Measurements from ENCODE around the gene EID2. TPM values are rescaled to one million over a fixed set of nuclear protein-coding genes. Genes with fewer than 3 reads are reported as not detected.

Gene EID2
- polyA plus RNA-seq, 1 of the 3 experiments (the other 2 are of a cell fraction): 14.1 TPM

DNA sequence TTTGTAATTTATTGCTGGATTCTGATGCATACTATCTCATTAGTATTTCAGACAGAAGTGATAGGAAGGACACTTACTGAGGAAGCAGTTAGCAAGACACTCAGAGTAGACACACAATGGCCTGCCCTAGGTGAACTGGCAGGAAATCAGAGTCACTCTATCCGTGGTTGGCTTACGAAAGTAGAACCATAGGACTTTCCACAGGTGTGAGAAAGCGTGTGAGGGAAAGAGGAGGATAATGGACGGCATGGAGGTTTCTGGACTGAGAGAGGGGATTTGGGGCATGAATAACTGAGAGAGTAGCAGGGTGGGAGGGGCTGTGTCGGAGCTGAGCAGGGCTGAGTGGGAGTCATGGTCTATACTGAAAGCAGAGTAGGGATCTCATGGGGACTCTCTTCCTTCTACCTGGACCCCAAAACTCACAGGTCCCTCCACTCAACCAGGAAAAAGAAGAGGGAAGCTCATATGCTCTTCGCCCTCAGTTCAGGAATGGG lies 18.7 kb upstream of the EID2 start:
- POLR2A ChIA-PET: no interaction called here
- Histone ChIP-seq H3K36me3 (replicated peaks in 1 of 2; ENCODE audit: control insufficient read depth in 1 of 2, insufficient read depth in 2 of 2, low read length in 1 of 2) (no peaks in the 10 kb centered on the region), H3K4me2 (peak overlapping the region; percentile 48; the same call in 1 of the 2 replicates), H3K9me2 (no peaks in the 10 kb centered on the region), H3K4me3 (ENCODE audit: low read depth in 2 of 2, low read length in 1 of 2) (no peak overlapping the region), H4K20me1 (ENCODE audit: insufficient read depth) (no peaks in the 10 kb centered on the region), H3K27ac (ENCODE audit: low read depth in 2 of 2, low read length in 1 of 2) (no peak overlapping the region), H2AFZ (ENCODE audit: low read depth) (no peak overlapping the region), H3F3A (replicated peaks; ENCODE audit: insufficient read depth) (no peaks in the 10 kb centered on the region), H3K79me2 (ENCODE audit: insufficient read depth) (no peaks in the 10 kb centered on the region), H3K9me3 (no peaks in the 10 kb centered on the region), H3K9ac (no peak overlapping the region), H3K27me3 (ENCODE audit: insufficient read depth) (no peaks in the 10 kb centered on the region; the same call in 1 of the 2 replicates), H3K4me1 (ENCODE audit: control insufficient read depth in 1 of 2, insufficient read depth in 2 of 2, low read depth in 1 of 2, low read length in 1 of 2) (peaks cover 0 to 3% of the 10 kb centered on the region in 2 experiments; a peak in 1 of 4 replicates)
- CTCF ChIA-PET: no interaction called here
- no peak for DNase-seq
- WGBS (ENCODE audit: low lambda C conversion rate): 52% methylated on average over 6 of the region's 6 CpGs
- TF ChIP-seq MEF2A (IDR thresholded peaks at IDR 0.05; ENCODE audit: borderline replicate concordance, low read depth) (no peak), NFIC (IDR thresholded peaks at IDR 0.05; ENCODE audit: borderline replicate concordance) (no peak), CHD2 (IDR thresholded peaks at IDR 0.05; ENCODE audit: low read length, partially characterized antibody) (no peak), GATA2 (CRISPR knock-in tag; IDR thresholded peaks at IDR 0.05) (no peak), RFX5 (IDR thresholded peaks at IDR 0.05; ENCODE audit: low read length) (no peak), YY1 (IDR thresholded peaks at IDR 0.05; ENCODE audit: low read depth) (no peak), TEAD4 (IDR thresholded peaks at IDR 0.05; ENCODE audit: borderline replicate concordance, insufficient read depth) (no peak)
- TF ChIP-seq, protein P1, sequence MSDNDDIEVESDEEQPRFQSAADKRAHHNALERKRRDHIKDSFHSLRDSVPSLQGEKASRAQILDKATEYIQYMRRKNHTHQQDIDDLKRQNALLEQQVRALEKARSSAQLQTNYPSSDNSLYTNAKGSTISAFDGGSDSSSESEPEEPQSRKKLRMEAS (IDR thresholded peaks at IDR 0.05; ENCODE audit: low read depth): no peak
- TF ChIP-seq, protein P2, sequence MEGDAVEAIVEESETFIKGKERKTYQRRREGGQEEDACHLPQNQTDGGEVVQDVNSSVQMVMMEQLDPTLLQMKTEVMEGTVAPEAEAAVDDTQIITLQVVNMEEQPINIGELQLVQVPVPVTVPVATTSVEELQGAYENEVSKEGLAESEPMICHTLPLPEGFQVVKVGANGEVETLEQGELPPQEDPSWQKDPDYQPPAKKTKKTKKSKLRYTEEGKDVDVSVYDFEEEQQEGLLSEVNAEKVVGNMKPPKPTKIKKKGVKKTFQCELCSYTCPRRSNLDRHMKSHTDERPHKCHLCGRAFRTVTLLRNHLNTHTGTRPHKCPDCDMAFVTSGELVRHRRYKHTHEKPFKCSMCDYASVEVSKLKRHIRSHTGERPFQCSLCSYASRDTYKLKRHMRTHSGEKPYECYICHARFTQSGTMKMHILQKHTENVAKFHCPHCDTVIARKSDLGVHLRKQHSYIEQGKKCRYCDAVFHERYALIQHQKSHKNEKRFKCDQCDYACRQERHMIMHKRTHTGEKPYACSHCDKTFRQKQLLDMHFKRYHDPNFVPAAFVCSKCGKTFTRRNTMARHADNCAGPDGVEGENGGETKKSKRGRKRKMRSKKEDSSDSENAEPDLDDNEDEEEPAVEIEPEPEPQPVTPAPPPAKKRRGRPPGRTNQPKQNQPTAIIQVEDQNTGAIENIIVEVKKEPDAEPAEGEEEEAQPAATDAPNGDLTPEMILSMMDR (IDR thresholded peaks at IDR 0.05): no peak

DNA sequence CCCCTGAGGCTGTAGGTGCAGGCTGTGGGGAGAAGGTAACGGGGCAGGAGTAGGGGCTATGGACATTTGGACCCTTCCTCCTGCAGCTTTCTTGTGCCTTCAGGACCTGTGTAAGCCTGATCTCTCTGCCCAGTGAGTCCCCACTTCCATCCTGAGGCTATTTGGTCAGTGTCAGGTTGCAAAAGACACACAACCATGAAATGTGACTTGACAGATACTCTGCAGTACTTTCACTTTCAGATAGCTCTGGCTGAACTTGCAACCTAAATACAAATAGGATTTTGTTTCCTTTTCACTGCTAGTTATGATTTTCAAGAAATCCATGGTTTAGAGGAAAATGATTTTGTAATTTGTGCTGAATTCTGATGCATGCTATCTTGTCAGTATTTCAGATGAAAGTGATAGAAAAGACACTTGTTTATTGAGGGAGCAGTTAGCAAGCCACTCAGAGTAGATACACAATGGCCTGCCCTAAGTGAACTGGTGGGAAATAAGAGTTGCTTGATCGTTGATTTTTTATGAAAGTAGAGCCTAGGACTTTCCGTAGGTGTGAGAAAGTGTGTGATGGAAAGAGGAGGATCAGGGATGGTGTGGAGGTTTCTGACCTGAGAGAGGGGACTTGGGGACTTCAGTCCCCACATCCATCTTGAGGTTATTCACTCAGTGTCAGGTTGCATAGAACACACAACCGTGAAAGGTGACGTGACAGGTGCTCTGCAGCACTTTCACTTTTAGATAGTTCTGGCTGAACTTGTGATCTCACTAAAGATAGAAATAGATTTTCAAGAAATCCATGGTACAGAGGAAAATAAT lies 18.1 kb upstream of the EID2 start:
- Histone ChIP-seq H3K4me1 (ENCODE audit: control insufficient read depth in 1 of 2, insufficient read depth in 2 of 2, low read depth in 1 of 2, low read length in 1 of 2) (peaks cover 0 to 3% of the 10 kb centered on the region in 2 experiments; a peak in 1 of 4 replicates), H3F3A (replicated peaks; ENCODE audit: insufficient read depth) (no peaks in the 10 kb centered on the region), H2AFZ (ENCODE audit: low read depth) (peak overlapping the region; percentile 32; the same call in 1 of the 2 replicates), H3K9me3 (no peaks in the 10 kb centered on the region), H4K20me1 (ENCODE audit: insufficient read depth) (no peaks in the 10 kb centered on the region), H3K9me2 (no peaks in the 10 kb centered on the region), H3K27ac (ENCODE audit: low read depth in 2 of 2, low read length in 1 of 2) (no peak overlapping the region), H3K4me3 (ENCODE audit: low read depth in 2 of 2, low read length in 1 of 2) (peak overlapping the region; percentile 2 to 31; a peak in 2 of 4 replicates), H3K79me2 (ENCODE audit: insufficient read depth) (no peaks in the 10 kb centered on the region), H3K27me3 (ENCODE audit: insufficient read depth) (peaks cover under 1% of the 10 kb centered on the region; the same call in 1 of the 2 replicates), H3K9ac (no peak overlapping the region), H3K4me2 (peak overlapping the region; percentile 48; the same call in 1 of the 2 replicates), H3K36me3 (replicated peaks in 1 of 2; ENCODE audit: control insufficient read depth in 1 of 2, insufficient read depth in 2 of 2, low read length in 1 of 2) (no peaks in the 10 kb centered on the region)
- WGBS (ENCODE audit: low lambda C conversion rate): 46% methylated on average over 5 of the region's 5 CpGs
- DNase-seq: no peak
- ChIA-PET CTCF (no interaction called here), POLR2A (no interaction called here)
- TF ChIP-seq RFX5 (IDR thresholded peaks at IDR 0.05; ENCODE audit: low read length) (no peak), NRF1 (IDR thresholded peaks at IDR 0.05; ENCODE audit: low read depth, low read length) (no peak)
